ENCODE data around the gene RIOX2. TPM values are rescaled to one million over a fixed set of nuclear protein-coding genes. Genes with fewer than 3 reads are reported as not detected.

Gene RIOX2
- total RNA-seq, 1 donor from 2014 or later, result 10.4 TPM

GRCh38 chr3:97934980-97935695 lies 37.1 kb downstream of the RIOX2 start:
- Mint-ChIP-seq H3K4me3 (no peak overlapping the region), H3K36me3 (peaks cover 8% of the 10 kb centered on the region), H3K27me3 (ENCODE audit: insufficient read depth, low read depth) (no peaks in the 10 kb centered on the region), H3K27ac (no peak overlapping the region), H3K4me1 (no peaks in the 10 kb centered on the region), H3K9me3 (no peaks in the 10 kb centered on the region)
- DNase-seq (ENCODE audit: low spot score), result no peak
- H3K9ac ChIP-seq, result no peak overlapping the region
- no peaks in the 10 kb centered on the region for H3K79me2 ChIP-seq (ENCODE audit: low read depth)
- H3K27ac ChIP-seq, result no peak overlapping the region
- H3K4me2 ChIP-seq, result no peak overlapping the region
- no peaks in the 10 kb centered on the region for H3F3A ChIP-seq (ENCODE audit: low read depth)
- no peaks in the 10 kb centered on the region for H3K9me3 ChIP-seq (ENCODE audit: low read depth)
- no peaks in the 10 kb centered on the region for H4K20me1 ChIP-seq (ENCODE audit: low read depth)
- TF ChIP-seq EZH2phosphoT487 (IDR thresholded peaks at IDR 0.05) (no peak), EZH2 (IDR thresholded peaks at IDR 0.05) (no peak)
- TF ChIP-seq, protein P1, sequence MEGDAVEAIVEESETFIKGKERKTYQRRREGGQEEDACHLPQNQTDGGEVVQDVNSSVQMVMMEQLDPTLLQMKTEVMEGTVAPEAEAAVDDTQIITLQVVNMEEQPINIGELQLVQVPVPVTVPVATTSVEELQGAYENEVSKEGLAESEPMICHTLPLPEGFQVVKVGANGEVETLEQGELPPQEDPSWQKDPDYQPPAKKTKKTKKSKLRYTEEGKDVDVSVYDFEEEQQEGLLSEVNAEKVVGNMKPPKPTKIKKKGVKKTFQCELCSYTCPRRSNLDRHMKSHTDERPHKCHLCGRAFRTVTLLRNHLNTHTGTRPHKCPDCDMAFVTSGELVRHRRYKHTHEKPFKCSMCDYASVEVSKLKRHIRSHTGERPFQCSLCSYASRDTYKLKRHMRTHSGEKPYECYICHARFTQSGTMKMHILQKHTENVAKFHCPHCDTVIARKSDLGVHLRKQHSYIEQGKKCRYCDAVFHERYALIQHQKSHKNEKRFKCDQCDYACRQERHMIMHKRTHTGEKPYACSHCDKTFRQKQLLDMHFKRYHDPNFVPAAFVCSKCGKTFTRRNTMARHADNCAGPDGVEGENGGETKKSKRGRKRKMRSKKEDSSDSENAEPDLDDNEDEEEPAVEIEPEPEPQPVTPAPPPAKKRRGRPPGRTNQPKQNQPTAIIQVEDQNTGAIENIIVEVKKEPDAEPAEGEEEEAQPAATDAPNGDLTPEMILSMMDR (IDR thresholded peaks at IDR 0.05), result no peak
- no peaks in the 10 kb centered on the region for H3K27me3 ChIP-seq
- no peaks in the 10 kb centered on the region for H3K36me3 ChIP-seq
- H3K4me1 ChIP-seq, result peaks cover 4% of the 10 kb centered on the region
- no peak overlapping the region for H2AFZ ChIP-seq (replicated peaks)
- no peak overlapping the region for H3K4me3 ChIP-seq

- Histone ChIP-seq H3K4me2 (no peak overlapping the region), H3K27ac (no peak overlapping the region), H3F3A (ENCODE audit: low read depth) (no peaks in the 10 kb centered on the region), H3K36me3 (no peaks in the 10 kb centered on the region), H3K4me3 (no peak overlapping the region), H4K20me1 (ENCODE audit: low read depth) (no peaks in the 10 kb centered on the region), H2AFZ (replicated peaks) (no peak overlapping the region), H3K79me2 (ENCODE audit: low read depth) (no peaks in the 10 kb centered on the region), H3K27me3 (no peaks in the 10 kb centered on the region), H3K9ac (no peak overlapping the region), H3K4me1 (no peaks in the 10 kb centered on the region), H3K9me3 (ENCODE audit: low read depth) (no peaks in the 10 kb centered on the region)
- no peak for DNase-seq (ENCODE audit: low spot score)
- H3K36me3 Mint-ChIP-seq, result peaks cover 8% of the 10 kb centered on the region
- TF ChIP-seq EZH2phosphoT487 (IDR thresholded peaks at IDR 0.05), result no peak
- TF ChIP-seq EZH2 (IDR thresholded peaks at IDR 0.05), result no peak
- TF ChIP-seq, protein P1 (IDR thresholded peaks at IDR 0.05), result no peak
- H3K9me3 Mint-ChIP-seq, result no peaks in the 10 kb centered on the region
- no peak overlapping the region for H3K4me3 Mint-ChIP-seq
- H3K27ac Mint-ChIP-seq, result no peak overlapping the region
- H3K4me1 Mint-ChIP-seq, result no peaks in the 10 kb centered on the region
- no peaks in the 10 kb centered on the region for H3K27me3 Mint-ChIP-seq (ENCODE audit: insufficient read depth, low read depth)
Measured at GRCh38 chr3:97932387-97932801, 39.8 kb downstream of the RIOX2 start.

DNA sequence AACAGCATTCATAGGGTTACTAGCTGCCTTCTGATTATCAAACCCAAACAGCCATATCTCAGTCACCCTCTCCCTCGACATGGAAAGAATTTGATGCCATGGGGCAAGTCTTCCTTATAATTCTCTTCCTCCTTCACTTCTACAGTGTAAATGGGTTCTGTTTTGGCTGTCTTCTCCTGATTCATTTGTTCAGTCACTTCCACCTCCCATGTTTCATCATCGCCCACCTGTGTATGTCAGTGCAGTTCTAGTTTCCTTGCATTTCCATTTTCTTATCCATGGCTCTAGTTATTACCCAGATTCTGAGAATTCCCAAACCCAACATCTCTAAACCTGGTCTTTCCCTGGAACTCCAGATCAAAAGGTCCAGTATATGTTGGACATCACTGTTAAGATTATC lies 41.0 kb downstream of the RIOX2 start:
- H3K79me2 ChIP-seq (ENCODE audit: low read depth), result no peaks in the 10 kb centered on the region
- no peak overlapping the region for H3K27ac ChIP-seq
- Mint-ChIP-seq H3K9me3 (no peaks in the 10 kb centered on the region), H3K27me3 (ENCODE audit: insufficient read depth, low read depth) (no peaks in the 10 kb centered on the region), H3K4me3 (no peak overlapping the region), H3K36me3 (peaks cover 12% of the 10 kb centered on the region), H3K4me1 (no peaks in the 10 kb centered on the region), H3K27ac (no peak overlapping the region)
- no peaks in the 10 kb centered on the region for H3K36me3 ChIP-seq
- DNase-seq (ENCODE audit: low spot score), result no peak
- H3K4me1 ChIP-seq, result no peaks in the 10 kb centered on the region
- TF ChIP-seq EZH2phosphoT487 (IDR thresholded peaks at IDR 0.05), result no peak
- TF ChIP-seq, protein P1 (IDR thresholded peaks at IDR 0.05), result no peak
- no peak for TF ChIP-seq EZH2 (IDR thresholded peaks at IDR 0.05)
- H3K4me2 ChIP-seq, result no peak overlapping the region
- no peaks in the 10 kb centered on the region for H3K27me3 ChIP-seq
- H3F3A ChIP-seq (ENCODE audit: low read depth), result no peaks in the 10 kb centered on the region
- H3K4me3 ChIP-seq, result no peak overlapping the region
- no peaks in the 10 kb centered on the region for H3K9me3 ChIP-seq (ENCODE audit: low read depth)
- no peak overlapping the region for H2AFZ ChIP-seq (replicated peaks)
- no peak overlapping the region for H3K9ac ChIP-seq
- H4K20me1 ChIP-seq (ENCODE audit: low read depth), result no peaks in the 10 kb centered on the region
